LNCAP (cell line): ENCODE results near the gene SGMS1.

Source experiments
- CTCF ChIP-seq: fragments of 450-650 bp; IDR thresholded peaks from 2 replicates; pipeline ENCODE4 v1.5.1; 2017; ENCODE audit warnings: mild to moderate bottlenecking

Gene SGMS1

GRCh38 chr10:50631052-50631451 lies 7.3 kb upstream of the SGMS1 start:
- TF ChIP-seq CTCF, result no peak

- no peak for TF ChIP-seq CTCF
Observed at GRCh38 chr10:50629495-50630122, 5.9 kb upstream of the SGMS1 start.

- no peak for TF ChIP-seq CTCF
Observed at GRCh38 chr10:50627896-50628295, 4.1 kb upstream of the SGMS1 start.

GRCh38 chr10:50627443-50627842 lies 3.7 kb upstream of the SGMS1 start:
- no peak for TF ChIP-seq CTCF

- no peak for TF ChIP-seq CTCF
Observed at GRCh38 chr10:50625649-50626132, 1.9 kb upstream of the SGMS1 start.

- peak; percentile 49 for TF ChIP-seq CTCF
Observed at GRCh38 chr10:50624866-50625501, 1.2 kb upstream of the SGMS1 start.

GRCh38 chr10:50624413-50624865 lies 683 bp upstream of the SGMS1 start:
- TF ChIP-seq CTCF, result no peak
